SU-DHL-6 (cell line): ENCODE measurements around the gene TSHZ2.

Source experiments
- H2AFZ ChIP-seq: fragments of 200-600 bp; sonication (generic); 2 replicates; pipeline ENCODE4 v1.6.1; 2014; ENCODE audit warnings: low read depth, mild to moderate bottlenecking, moderate library complexity, mixed read lengths, antibody characterized with exemption, low read length; ENCODE audit not compliant: severe bottlenecking
- H3F3A ChIP-seq: fragments of 200-600 bp; shearing (Covaris generic); 2 replicates; pipeline ENCODE4 v1.6.0; 2016; ENCODE audit warnings: antibody characterized with exemption, mild to moderate bottlenecking; ENCODE audit not compliant: insufficient read depth
- H3K27ac ChIP-seq: fragments of 200-600 bp; sonication (generic); 2 replicates; pipeline ENCODE4 v1.5.1; 2016; ENCODE audit warnings: low read depth, mild to moderate bottlenecking, low read length, moderate library complexity, mixed read lengths
- H3K27me3 ChIP-seq: fragments of 200-600 bp; sonication (generic), shearing (Covaris generic); 2 replicates; pipeline ENCODE4 v1.6.0; 2014; ENCODE audit warnings: mild to moderate bottlenecking, low read length
- H3K36me3 ChIP-seq: fragments of 200-600 bp; sonication (generic); 2 replicates; pipeline ENCODE4 v1.6.1; 2014; ENCODE audit warnings: mild to moderate bottlenecking, low read length, mixed read lengths
- H3K4me2 ChIP-seq: fragments of 300-600, 200-600 bp; shearing (Covaris generic), sonication (generic); 2 replicates; pipeline ENCODE4 v1.6.0; 2014; ENCODE audit warnings: low read length, low read depth, mild to moderate bottlenecking; ENCODE audit not compliant: poor library complexity, severe bottlenecking
- H3K4me3 ChIP-seq: fragments of 200-600 bp; sonication (generic); 2 replicates; pipeline ENCODE4 v1.5.1; 2014; ENCODE audit warnings: antibody characterized with exemption, low read length, mild to moderate bottlenecking, mixed read lengths; ENCODE audit not compliant: insufficient read depth, poor library complexity, severe bottlenecking
- H3K79me2 ChIP-seq: fragments of 200-600 bp; sonication (generic); 2 replicates; pipeline ENCODE4 v1.6.1; 2014; ENCODE audit warnings: mild to moderate bottlenecking, low read length, moderate library complexity; ENCODE audit not compliant: insufficient read depth
- H3K9ac ChIP-seq: fragments of 200-600 bp; sonication (generic); 2 replicates; pipeline ENCODE4 v1.7.0; 2014; ENCODE audit warnings: mild to moderate bottlenecking, low read length
- H3K9me2 ChIP-seq: fragments of 200-600 bp; sonication (generic); replicated peaks from 2 replicates; pipeline ENCODE4 v1.6.1; 2014; ENCODE audit warnings: low read length; ENCODE audit not compliant: insufficient read depth
- H3K9me3 ChIP-seq: fragments of 200-600 bp; sonication (generic); 2 replicates; pipeline ENCODE4 v1.6.1; 2014; ENCODE audit warnings: low read length, mixed read lengths; ENCODE audit not compliant: insufficient read depth
- H4K20me1 ChIP-seq: fragments of 200-600 bp; sonication (generic); 2 replicates; pipeline ENCODE4 v1.6.1; 2014; ENCODE audit warnings: low read depth, mild to moderate bottlenecking, antibody characterized with exemption, low read length, moderate library complexity, mixed read lengths
- EZH2phosphoT487 ChIP-seq: fragments of 200-600 bp; sonication (generic), shearing (Covaris generic); conservative IDR thresholded peaks from 2 replicates; pipeline ENCODE4 v1.6.1; 2018; ENCODE audit warnings: mild to moderate bottlenecking, antibody characterized with exemption, low read length, moderate library complexity, mixed read lengths
- TF ChIP-seq, protein P1 (sequence below): fragments of 200-600 bp; sonication (generic); IDR thresholded peaks from one replicate; pipeline ENCODE4 v1.5.1; 2017; ENCODE audit warnings: antibody characterized with exemption, mild to moderate bottlenecking, low read length, moderate library complexity; ENCODE audit not compliant: insufficient read depth, poor library complexity, severe bottlenecking

The TSHZ2 gene

DNA sequence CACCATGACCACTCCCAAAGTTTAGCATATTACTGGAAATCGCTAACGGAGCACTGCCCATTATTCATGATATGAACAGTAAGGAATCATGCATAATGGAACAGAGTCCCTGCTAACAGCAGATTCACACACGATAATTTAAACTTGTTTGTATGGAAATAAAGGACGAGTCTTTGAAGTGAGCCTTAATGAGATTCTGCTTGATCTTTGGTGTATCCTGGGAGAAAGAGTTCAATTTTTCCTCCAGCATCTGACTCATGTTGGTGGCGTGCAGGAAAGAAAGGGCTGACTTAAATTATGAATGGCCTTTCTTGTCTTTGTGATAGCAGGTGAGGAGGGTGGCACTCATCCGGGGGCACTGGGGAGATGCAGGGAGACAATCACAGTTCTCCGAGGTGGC is 426.9 kb downstream of the TSHZ2 start:
- H4K20me1 ChIP-seq: no peaks in the 10 kb centered on the region
- H3K27me3 ChIP-seq: no peaks in the 10 kb centered on the region
- no peaks in the 10 kb centered on the region for H3K9me3 ChIP-seq
- H3K4me2 ChIP-seq: no peak overlapping the region
- TF ChIP-seq, protein P1, sequence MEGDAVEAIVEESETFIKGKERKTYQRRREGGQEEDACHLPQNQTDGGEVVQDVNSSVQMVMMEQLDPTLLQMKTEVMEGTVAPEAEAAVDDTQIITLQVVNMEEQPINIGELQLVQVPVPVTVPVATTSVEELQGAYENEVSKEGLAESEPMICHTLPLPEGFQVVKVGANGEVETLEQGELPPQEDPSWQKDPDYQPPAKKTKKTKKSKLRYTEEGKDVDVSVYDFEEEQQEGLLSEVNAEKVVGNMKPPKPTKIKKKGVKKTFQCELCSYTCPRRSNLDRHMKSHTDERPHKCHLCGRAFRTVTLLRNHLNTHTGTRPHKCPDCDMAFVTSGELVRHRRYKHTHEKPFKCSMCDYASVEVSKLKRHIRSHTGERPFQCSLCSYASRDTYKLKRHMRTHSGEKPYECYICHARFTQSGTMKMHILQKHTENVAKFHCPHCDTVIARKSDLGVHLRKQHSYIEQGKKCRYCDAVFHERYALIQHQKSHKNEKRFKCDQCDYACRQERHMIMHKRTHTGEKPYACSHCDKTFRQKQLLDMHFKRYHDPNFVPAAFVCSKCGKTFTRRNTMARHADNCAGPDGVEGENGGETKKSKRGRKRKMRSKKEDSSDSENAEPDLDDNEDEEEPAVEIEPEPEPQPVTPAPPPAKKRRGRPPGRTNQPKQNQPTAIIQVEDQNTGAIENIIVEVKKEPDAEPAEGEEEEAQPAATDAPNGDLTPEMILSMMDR: no peak
- TF ChIP-seq EZH2phosphoT487: no peak
- H3K9ac ChIP-seq: no peak overlapping the region
- H3F3A ChIP-seq: no peaks in the 10 kb centered on the region
- no peaks in the 10 kb centered on the region for H3K36me3 ChIP-seq
- H3K79me2 ChIP-seq: no peaks in the 10 kb centered on the region
- no peak overlapping the region for H3K27ac ChIP-seq
- no peak overlapping the region for H3K4me3 ChIP-seq
- H2AFZ ChIP-seq: no peak overlapping the region
- no peaks in the 10 kb centered on the region for H3K9me2 ChIP-seq

DNA sequence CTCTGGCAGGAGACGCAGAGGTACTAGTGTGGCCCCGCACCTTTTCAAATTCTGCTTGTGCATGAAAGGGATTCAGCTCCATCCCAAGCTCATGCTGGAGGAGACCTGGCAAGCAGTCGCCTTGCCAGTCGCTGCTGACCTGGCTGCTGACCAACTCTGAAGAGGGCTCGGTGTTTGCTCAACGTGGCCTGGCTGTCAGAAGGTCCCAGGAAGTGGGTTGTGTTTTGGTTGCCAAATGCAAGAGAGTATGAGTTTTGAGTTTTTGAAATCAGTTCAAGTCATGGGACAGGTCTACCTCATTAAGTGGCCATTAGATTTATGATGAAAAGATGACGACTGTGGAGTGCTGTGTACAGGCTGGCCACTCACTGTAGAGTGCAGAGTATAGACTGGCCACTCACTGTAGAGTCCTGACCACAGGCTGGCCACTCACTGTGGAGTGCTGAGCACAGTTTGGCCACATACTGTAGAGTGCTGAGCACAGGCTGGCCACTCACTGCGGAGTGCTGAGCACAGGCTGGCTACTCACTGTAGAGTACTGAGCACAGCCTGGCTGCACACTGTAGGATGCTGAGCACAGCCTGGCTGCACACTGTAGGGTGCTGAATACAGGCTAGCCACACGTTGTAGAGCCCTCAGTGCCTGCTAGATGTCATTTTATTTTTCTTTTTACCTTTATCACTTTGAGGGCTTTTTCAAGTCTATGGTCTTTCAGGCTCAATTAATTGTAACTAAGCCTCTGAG is 427.6 kb downstream of the TSHZ2 start:
- H3K9me2 ChIP-seq: no peaks in the 10 kb centered on the region

DNA sequence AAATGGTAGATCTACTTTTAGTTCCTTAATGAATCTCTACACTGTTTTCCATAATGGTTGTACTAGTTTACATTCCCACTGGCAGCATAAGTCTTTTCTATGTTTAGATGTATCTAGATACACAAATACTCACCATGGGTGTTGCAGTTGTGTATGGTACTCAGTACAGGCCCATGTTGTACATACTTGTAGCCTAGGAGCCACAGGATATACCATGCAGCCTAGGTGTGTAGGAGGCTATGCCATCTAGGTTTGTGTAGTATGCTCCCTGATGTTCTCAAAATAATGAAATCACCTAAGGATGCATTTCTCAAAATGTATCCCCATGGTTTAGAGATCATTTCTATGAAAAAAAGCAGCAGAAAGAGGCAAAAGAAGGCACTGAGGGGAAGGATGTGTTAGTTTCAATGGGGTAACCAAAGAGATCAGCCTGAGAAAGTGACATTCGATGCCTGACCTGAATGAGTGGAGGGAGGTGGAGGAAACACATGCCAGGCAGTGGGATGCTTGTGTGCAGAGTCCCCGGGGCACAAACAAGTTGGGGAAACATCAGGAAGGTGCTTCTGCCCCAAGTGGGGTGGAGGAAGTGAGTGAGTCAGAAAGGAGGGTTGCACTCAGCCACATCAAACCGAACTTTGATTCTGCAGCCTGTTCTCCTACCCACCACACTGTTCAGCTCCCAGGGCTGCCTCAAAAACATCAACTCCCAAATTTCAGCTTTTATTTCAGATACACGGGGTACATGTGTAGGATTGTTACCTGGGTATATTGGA is 430.3 kb downstream of the TSHZ2 start:
- Histone ChIP-seq H3K79me2 (no peaks in the 10 kb centered on the region), H3K9me3 (no peaks in the 10 kb centered on the region), H3K4me3 (no peak overlapping the region), H4K20me1 (no peaks in the 10 kb centered on the region), H3F3A (no peaks in the 10 kb centered on the region), H3K4me2 (no peak overlapping the region), H2AFZ (no peak overlapping the region), H3K9me2 (no peaks in the 10 kb centered on the region), H3K9ac (no peak overlapping the region), H3K27me3 (no peaks in the 10 kb centered on the region), H3K27ac (no peak overlapping the region), H3K36me3 (no peaks in the 10 kb centered on the region)
- TF ChIP-seq EZH2phosphoT487: no peak
- TF ChIP-seq, protein P1: no peak

More for the DNA sequence above, 427.6 kb downstream of the TSHZ2 start:
- no peaks in the 10 kb centered on the region for H3K9me3 ChIP-seq
- H3K79me2 ChIP-seq: no peaks in the 10 kb centered on the region
- H4K20me1 ChIP-seq: no peaks in the 10 kb centered on the region
- H3K9ac ChIP-seq: no peak overlapping the region
- no peak for TF ChIP-seq EZH2phosphoT487
- TF ChIP-seq, protein P1: no peak
- no peak overlapping the region for H3K4me3 ChIP-seq
- no peak overlapping the region for H3K27ac ChIP-seq
- H3K36me3 ChIP-seq: no peaks in the 10 kb centered on the region
- H3F3A ChIP-seq: no peaks in the 10 kb centered on the region
- no peaks in the 10 kb centered on the region for H3K27me3 ChIP-seq
- H2AFZ ChIP-seq: no peak overlapping the region
- H3K4me2 ChIP-seq: no peak overlapping the region
